Hematopoietic multipotent progenitor cell treated with erythropoietin and hydrocortisone succinate and interleukin-3 and kit ligand, for 6 days (in vitro differentiated cells): Measurements from ENCODE around the gene PRKG1.
A peak's percentile ranks its signal among the peaks of the same experiment; 100 is the strongest.
"Not testable (repeated sequence)": the region's sequence is repeated elsewhere in the genome, so short reads cannot be mapped to it uniquely, and the experiment has no call there.

Source experiments
- DNase-seq: peaks from one replicate; pipeline ENCODE4 v3.0.0-alpha.2; 2015

Gene PRKG1

DNA sequence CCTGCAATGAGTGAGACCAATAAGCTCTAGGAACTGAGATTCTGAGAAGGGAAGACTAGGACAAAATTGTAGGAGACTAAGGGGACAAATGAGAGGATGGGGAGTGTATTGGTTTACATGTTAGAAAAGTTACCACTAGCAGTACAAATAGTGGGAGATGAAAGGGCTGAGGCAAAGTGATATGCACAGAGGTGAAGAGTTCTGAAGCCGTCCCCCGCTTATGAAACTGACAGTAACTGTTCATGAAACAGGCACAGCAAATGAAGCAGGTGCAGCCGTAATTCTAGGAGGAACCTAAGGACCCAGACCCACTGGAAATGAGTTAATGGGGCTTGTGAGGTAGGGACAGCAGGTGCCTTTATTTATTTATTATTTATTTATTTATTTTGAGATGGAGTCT lies 211.3 kb downstream of the PRKG1 start:
- DNase-seq, result no peak

DNA sequence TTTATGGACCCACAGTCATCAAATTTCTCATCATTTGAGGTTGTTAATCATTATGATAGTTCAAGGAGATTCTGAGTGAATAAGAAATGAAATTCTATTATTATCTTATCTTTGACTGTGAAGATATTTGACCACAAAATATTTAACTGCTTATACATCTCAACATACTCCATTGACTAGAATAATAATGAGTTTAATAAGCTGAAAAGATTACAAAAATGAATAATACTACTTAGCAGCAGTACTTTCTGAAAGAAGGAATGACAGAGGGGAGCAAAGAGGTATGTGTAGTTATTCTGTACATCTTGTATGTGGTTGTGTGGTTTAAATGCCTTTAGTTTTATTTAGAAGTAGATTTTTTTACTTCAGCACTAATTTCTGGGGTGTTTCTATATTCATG lies 214.2 kb downstream of the PRKG1 start:
- DNase-seq, result no peak

DNA sequence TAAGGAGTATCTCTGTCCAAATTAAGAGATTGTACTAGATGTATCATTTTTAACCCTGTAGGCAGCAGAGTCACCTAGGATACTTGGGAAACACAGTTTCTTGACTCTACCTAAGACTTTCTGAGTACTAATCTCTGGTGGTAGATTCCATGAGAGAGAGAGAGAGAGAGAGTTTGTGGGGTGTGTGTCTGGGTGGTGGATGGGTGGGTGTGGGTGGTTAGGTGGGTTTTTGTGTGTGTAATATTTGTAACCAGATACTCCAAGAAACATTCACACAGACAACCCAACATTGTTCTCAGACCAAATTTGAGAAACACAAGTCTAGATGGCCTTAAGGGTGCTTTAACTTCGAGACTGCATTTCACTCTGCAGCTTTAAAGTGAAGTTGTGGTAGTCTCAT lies 215.2 kb downstream of the PRKG1 start:
- DNase-seq, result no peak

DNA sequence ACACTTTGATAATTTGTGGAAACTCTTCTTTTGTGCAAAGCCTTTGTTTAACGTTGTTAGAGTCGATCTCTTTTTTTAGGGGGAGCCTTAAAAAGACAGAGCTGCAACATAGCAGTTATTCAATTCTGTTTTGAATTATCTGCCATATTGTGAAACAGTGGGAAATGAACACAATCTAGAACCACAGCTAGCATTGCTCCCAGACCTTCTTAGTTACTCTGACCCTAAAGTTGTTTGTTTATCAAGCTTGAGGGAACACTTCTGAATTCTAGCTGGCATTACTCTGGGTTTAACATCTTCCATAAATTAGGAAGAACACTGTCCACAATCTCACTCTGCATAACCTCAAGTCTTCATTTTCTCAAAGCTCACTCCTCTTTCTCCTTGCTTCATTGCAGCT lies 217.7 kb downstream of the PRKG1 start:
- DNase-seq, result no peak

DNA sequence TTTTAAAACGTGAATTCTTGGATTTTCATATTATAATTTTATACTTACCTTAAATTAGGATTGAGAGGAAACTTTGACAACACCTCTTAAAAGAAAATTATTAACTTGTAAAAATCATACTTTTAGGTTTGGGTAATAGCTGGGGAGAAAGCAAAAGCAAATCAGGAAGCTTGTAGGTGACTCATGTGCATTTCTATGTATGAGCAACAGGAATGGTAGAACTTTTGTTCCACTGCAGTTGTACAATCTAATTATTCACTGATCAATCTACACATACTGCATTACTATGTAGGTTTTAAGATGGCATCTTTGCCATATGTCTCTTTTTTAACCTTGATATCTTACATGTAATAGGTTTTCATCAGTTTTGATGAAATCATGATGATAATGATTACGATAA lies 223.2 kb downstream of the PRKG1 start:
- DNase-seq, result no peak

DNA sequence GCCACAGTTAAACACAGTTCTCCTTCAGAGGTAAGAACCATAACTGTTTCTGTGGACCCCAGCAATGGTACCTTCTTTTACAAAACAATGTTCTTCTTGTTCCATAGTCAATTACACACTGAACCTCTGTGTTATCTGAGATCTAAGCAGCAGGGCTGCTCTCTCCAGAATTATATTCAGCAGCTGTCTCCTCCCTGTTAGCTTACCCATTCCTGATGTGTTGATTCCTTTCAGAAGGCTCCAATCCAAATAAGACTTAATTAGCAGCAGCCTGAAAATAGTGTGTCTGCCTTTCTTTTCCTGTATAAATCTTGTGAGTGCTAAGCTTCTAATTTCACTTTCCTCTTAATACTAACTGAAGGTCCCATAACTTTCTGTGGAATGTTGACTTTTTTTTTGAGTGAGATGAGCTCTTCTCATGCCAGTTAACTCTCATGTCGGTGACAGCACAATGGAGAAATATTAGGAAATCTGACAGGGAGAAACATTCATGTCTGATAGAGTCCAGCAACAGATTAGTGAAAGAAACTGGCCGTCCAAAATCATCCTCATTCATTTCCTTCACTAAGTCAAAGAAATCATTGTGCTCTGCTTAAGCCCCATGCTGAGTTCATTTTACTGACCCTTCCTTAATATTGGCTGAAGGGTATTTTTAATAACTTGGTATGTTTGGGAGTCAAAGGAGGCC lies 226.5 kb downstream of the PRKG1 start:
- DNase-seq, result no peak

GRCh38 chr10:51301644-51302043 lies 227.4 kb downstream of the PRKG1 start:
- DNase-seq, result no peak

- DNase-seq, result no peak
Observed at GRCh38 chr10:51302316-51302715, 228.0 kb downstream of the PRKG1 start.

DNA sequence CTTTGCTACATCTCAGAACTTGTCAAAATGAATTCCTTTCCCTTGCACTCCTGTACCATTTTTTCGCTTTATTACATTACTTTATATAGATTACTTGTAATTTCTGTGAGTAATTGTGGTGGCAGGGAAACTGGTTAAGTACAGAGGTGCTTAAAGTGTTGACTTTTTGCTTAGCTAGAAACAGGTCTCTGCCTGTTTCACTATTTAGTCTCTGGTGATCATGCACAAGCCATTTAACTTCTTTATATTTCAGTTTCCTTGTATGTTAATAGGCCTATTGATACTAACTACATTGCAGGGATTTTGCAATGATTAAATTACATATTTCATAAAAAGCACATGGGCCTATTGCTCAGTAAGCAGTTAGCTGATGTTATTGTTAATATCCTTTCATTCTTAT lies 233.8 kb downstream of the PRKG1 start:
- no peak for DNase-seq

GRCh38 chr10:51311228-51311627 lies 236.9 kb downstream of the PRKG1 start:
- DNase-seq, result no peak

- no peak for DNase-seq
Observed at GRCh38 chr10:51312817-51313216, 238.5 kb downstream of the PRKG1 start.

DNA sequence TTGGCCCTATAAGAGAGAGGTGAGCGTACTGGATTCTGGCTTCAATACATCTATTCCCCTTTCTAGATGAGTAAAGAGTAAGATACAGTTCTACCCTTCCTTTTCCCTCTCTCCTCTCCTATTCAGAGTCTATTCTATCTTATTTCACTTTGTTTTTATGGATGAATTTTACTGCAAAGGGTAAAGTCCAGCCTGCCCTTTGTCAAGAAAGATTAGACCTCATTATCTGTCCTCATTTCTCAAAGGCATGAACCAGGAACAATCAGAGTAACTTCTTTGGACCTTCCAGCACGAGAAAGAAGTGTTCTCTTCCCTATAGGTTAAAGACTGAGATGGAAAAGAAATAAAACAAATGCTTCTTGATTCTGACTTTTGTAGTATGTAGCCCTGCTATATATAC lies 239.0 kb downstream of the PRKG1 start:
- DNase-seq, result no peak

GRCh38 chr10:51313773-51314478 lies 239.6 kb downstream of the PRKG1 start:
- no peak for DNase-seq

GRCh38 chr10:51314481-51314880 lies 240.2 kb downstream of the PRKG1 start:
- DNase-seq, result no peak

DNA sequence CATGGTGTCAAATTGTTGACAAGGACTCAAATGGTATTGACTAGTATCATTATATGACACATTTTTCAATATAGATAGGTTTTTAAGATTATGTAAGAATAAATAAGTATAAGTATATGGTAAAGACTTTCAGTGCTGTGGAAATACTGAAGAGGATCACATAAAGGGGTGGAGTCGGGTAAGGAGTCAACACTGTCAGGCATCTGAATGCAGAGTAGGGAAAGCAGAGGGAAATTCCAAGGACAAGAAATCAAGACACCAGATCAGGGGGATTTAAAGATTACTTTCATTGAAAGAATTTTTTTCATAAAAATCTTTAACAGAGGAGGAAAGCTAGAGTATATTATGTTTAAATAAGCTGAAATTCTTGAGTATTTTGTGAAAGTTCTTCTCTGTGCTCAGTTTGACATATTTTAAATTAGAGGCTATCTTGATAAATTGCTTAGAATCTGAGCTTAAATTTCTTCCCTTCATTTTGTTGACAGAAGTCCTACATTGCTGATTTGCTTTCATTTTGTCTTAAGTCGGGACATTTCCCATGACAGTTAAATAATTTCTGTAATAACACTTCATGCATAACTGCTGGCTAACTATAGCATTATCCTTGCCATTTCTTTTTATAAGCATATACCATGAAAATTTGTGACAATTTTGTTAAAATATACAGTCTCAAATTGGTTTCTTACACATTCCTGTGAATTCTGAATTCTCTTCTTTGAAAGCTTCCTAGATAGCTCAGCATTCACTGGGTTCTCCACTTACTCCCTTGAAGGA lies 244.3 kb downstream of the PRKG1 start:
- no peak for DNase-seq

GRCh38 chr10:51319173-51319435 lies 244.8 kb downstream of the PRKG1 start:
- DNase-seq, result no peak

DNA sequence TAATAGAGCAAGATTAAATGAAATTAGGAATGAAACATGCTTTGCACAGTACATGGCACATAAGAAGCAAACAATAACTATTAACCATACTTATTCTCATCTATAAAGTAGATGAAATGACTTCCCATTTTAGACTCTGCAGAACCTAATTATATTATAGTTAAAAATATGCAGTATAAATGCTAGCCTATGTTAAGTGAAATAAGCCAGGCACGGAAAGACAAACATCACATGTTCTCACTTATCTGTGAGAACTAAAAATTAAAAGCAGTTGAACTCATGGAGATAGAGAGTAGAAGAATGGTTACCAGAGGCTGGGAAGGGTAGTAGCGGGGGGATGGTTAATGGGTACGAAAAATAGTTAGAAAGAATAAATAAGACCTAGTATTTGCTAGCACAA lies 247.0 kb downstream of the PRKG1 start:
- DNase-seq, result no peak

- DNase-seq, result no peak
Observed at GRCh38 chr10:51321980-51322379, 247.7 kb downstream of the PRKG1 start.

DNA sequence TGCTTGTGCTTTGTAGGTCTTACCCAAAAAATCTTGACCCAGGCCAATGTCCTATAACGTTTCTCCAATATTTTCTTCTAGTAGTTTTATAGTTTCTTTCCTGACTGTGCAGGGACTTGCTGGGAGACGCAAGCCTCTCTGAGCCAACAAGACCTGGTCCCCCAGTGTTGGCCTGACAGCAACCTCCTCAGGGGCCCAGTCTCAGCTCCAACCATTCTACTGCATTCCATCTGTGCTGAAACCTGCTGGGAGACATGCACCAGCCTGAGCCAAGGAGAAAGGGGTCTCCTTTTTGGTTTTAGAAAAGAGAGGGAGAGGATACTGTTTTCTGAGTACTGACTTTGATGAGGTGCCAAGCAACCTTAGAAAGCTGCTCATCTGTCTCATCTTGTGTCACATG lies 251.4 kb downstream of the PRKG1 start:
- DNase-seq, result no peak

DNA sequence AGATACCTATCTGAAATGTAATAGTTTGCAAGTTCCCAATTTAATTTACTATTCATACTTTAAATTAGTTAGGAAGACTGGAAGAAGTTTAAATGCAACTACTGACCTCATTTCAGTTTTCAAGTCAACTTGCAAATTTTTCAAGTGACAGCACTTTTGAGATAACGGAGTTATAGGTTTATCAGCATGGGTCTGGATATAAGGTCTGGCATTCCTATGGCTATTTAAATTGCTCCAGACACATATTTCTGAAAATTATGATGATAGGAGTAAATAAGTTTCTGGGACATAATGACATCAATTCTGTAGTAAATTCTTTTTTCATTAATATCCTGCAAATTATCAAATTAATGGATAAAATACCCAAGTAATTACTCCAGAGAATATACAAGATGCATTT lies 251.9 kb downstream of the PRKG1 start:
- DNase-seq, result no peak

DNA sequence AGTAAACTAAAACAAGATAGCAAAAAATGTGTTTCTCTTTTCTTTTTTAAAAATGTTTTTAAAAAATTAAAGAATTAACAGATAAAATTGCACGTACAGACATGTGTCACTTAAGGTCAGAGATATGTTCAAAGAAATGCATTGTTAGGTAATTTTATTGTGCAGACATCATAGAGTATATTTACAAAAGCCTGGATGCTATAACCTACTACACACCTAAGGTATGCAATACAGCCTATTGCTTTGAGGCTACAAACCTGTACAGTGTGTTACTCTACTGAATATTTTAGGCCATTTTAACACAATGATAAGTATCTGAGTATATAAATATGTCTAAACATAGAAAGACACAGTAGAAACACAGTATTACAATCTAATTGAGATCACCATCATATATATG lies 253.1 kb downstream of the PRKG1 start:
- no peak for DNase-seq

DNA sequence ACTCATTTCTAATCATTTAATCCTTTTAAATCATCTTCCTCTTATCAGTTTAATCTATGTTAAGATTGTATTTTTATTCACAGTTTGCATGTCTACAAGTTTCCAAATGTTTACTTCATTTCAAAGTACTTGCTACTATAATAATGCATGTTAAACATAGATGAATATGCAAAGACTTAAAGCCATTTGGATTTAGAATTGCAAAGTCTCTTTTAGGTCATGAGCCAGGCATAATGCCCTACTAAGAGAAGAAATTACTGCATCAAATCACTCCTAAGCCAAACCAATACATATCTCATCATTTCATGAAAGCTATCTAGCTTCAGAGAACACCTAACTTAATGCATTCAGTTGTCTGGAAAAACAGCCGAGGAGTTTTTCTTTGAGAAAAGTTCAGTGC lies 266.1 kb downstream of the PRKG1 start:
- no peak for DNase-seq

GRCh38 chr10:51340845-51341610 lies 266.7 kb downstream of the PRKG1 start:
- DNase-seq, result peak; percentile 30

DNA sequence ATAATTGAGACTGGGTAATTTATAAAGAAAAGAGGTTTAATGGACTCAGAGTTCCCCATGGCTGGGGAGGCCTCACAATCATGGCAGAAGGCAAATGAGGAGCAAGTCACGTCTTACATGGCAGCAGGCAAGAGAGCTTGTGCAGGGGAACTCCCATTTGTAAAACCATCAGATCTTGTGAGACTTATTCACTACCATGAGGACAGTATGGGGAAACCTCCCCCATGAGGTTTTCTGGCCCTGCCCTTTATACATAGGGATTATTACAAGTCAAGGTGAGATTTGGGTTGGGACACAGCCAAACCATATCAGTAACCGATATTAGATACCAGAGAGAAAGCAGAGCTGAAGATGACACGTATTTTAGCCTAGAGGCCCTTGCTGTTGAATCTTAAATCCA lies 267.5 kb downstream of the PRKG1 start:
- DNase-seq, result not testable (repeated sequence)
